NOMO-1 treated with dmso at 0.1 percent for 144 hours (cell line): ENCODE results near the gene MYCBPAP.

Source experiments
- DNase-seq: peaks from one replicate; lab custom pipeline; 2025; ENCODE audit not compliant: unreplicated experiment; lab: John Stamatoyannopoulos, UW

The MYCBPAP gene

GRCh38 chr17:50517011-50517410 is 8.8 kb downstream of the MYCBPAP start:
- DNase-seq, result no peak

DNA sequence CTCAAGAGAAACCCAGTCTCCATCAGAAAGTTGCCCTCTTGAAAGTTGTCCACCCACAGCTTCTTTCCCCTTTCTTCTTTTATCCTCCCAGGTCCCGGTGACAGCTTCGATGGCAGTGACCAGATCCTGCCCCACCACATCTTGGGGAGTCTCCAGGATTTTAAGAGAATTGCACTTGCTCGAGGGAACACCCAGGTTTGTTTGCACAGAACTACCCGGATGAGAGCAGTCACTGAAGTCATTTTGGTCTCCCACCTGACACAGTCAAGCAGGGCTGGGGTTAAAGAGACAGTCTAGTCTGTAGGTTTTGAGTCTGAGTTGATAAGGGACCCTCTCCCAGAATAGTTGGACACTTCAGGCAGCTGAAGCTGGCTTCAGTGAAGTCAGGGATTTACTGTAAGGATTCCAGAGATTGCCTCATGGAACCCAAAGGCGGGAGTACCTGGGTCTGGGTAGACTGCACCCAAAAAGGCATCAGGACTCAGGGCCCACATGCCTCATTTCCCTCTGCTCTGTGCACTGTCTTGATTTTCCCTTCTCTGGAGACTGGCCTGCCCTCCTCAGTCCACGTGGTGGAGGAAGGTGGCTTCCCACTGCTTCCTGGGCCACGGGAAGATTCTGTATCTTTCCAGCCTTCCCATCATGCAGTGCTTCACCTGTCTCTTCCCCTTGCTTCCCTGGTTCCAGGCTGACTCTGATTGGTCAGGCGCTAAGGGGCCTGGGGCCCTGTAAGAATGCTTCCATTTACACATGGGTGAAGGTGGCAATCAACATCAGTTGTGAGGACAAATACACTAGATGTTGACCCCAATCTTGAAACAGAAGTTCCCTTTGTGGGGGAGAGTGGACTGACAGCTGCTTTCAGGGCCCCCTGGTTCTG is 9.5 kb downstream of the MYCBPAP start:
- DNase-seq, result no peak

DNA sequence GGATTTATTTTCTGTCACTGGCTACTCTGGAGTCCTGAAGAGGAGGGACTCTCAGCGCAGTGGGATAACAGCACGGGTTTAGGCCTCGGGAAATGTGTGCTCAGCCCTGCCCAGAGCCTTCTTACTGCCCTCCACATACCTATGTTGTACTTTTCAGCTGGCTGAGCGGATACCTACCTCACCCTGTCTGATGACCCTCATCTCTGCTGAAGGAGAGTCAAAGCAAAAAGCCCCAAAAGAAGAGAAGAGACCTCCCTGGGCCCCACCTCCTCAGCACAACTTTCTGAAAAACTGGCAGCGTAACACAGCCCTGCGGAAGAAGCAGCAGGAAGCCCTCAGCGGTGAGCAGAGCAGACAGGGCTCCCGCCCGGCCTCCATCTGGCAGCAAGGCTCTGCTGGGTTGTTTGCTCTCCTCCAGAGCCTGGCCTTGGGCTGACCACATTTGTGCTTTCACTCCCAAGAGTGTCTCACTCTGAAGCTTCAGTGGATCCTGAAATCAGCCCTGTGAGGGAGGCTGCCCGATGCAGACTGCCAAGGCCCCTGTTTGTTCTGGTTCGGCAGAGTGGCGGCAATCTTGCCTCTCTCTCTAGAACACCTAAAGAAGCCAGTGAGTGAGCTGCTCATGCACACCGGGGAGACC is 10.3 kb downstream of the MYCBPAP start:
- no peak for DNase-seq

- no peak for DNase-seq
Measured at GRCh38 chr17:50519141-50519834, 11.0 kb downstream of the MYCBPAP start.

GRCh38 chr17:50520483-50520882 is 12.2 kb downstream of the MYCBPAP start:
- no peak for DNase-seq

- no peak for DNase-seq
Measured at GRCh38 chr17:50521514-50521913, 13.3 kb downstream of the MYCBPAP start.

DNA sequence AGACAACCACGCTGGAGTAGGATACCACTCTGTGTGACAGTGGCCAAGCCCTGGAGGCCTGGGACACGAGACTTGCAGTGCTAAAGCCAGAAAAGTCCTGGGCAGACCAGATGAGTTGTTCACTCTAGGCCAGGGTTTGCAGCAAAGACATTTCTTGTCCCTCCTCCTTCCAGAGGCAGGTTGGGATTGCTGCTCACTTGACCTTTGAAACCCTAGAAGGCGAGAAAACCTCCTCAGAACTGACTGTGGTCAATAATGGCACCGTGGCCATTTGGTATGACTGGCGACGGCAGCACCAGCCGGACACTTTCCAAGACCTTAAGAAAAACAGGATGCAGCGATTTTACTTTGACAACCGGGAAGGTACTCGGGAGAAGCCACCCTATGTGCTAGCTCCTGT is 14.5 kb downstream of the MYCBPAP start:
- DNase-seq, result no peak

DNA sequence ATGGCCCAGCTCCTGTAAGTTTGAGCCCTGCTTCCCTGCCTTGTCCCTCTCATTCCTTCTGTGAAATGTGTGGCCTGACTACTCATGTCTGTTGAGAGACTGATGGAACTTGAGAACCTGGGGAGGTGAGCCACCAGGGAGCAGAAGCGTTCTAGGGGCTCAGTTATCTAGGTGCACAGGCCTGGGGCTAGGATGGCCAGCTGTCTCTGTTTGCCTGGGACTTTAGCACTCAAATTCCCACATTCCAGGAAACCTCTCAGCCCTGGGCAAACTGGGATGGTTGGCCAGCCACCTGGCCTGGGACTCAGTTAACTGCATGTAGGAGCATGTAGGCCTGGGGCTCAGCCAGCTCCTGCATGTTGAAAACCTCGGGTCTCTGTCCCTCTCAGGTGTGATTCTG is 15.0 kb downstream of the MYCBPAP start:
- DNase-seq, result no peak

DNA sequence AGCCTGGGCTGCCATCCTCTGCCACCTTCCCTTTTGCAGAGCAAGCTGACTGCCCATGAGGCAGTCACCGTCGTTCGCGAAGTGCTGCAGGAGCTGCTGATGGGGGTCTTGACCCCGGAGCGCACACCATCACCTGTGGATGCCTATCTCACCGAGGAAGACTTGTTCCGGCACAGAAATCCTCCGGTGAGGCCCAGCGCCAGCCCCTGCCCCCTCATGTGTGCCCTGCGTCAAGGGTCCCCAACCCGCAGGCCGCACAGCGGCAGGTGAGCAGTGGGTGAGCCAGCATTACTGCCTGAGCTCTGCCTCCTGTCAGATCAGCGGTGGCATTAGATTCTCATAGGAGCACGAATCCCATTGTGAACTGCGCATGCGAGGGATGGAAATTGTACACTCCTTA is 16.6 kb downstream of the MYCBPAP start:
- DNase-seq, result no peak

DNA sequence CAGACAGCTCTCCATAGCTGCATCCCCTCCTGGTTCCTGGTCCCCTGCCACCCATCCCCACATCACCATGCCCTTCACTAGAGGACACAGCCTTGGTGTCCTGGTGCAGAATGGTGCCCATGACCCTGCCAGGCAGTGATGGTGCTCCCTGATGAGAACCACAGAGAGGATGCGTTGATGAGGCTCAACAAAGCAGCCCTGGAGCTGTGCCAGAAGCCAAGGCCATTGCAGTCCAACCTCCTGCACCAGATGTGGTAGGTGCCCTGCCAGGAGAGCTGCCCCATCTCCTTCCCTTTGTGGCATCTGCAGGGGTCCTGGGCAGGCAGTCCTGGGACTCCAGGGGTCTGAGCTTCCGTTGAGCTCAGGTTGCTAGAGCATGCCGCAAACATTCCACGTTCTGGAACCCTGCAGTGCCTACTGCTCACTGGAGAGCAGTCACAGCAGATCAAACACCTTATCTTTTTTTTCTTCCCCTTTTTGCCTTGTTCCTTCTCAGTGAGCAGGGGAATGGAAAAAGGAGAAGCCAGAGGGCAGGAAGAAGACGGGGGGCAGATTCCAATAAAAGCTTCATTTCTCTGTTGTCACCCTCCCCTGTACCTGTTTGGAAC is 19.0 kb downstream of the MYCBPAP start:
- DNase-seq, result no peak

GRCh38 chr17:50527949-50528474 is 19.8 kb downstream of the MYCBPAP start:
- no peak for DNase-seq

- DNase-seq, result no peak
Measured at GRCh38 chr17:50529849-50530248, 21.6 kb downstream of the MYCBPAP start.

GRCh38 chr17:50531428-50532025 is 23.3 kb downstream of the MYCBPAP start:
- no peak for DNase-seq

- no peak for DNase-seq
Measured at GRCh38 chr17:50532452-50533024, 24.3 kb downstream of the MYCBPAP start, which contains the start of gene EPN3. Gene EPN3 (plus strand): TSS chr17:50532735. CDS start chr17:50536557, 3,822 bp downstream.

GRCh38 chr17:50533185-50533584 is 24.9 kb downstream of the MYCBPAP start:
- no peak for DNase-seq

DNA sequence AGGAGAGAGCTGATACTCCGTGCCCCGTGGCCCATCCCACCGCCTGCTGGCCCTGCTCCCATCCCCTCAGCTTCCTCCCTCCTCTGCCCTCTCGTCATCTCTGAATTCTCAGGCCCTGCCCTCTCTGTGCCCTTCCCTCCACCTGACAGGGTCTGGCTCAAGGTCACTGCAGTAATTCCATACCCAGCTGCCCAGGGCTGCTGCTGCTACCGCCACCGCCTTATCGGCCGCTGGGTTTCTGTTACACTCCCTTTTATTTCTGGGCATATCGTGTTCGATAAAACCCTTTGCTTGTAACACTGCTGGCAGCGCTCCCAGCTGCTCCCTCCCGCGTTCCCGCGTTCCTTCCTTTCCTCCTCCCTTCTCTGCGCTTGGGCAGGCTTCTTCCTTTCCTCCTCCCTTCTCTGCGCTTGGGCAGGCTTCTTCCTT is 25.5 kb downstream of the MYCBPAP start:
- DNase-seq, result no peak

DNA sequence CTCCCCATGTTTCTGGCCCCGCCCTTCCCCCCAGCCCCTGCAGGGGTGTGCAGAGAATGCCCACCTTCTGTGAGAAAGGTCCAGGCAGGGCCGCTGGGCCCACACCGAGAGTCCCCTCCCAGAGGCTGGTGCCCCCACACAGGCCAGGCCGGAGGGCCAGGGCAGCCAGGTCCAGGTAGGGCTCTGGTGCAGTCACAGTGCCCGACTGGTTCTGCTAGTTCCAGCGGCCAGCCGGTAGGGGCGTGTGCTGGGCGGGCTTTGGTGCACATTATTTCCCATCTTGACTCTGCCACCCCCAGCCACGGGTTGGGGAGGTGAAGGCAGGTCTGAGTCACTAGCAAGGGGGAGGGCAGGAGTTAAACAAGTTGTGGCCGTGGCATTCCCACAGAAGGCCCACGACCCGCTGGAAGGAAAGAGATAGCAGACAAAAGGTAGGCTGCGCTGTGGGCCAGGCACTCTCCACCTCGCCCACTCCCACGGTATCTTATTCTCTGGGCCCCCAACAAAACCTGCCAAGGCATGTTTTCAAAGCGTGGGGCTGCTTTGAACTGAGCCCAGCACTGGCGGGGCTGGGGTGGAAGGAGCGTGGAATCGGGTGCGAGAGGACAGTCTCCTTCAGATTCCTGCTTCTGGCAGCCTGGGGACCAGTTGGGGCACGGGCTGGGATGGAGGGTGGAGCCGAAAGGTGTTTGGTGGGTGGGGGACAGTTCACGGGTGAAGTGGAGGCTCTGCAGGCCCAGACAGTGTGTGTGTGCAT is 26.2 kb downstream of the MYCBPAP start:
- no peak for DNase-seq

DNA sequence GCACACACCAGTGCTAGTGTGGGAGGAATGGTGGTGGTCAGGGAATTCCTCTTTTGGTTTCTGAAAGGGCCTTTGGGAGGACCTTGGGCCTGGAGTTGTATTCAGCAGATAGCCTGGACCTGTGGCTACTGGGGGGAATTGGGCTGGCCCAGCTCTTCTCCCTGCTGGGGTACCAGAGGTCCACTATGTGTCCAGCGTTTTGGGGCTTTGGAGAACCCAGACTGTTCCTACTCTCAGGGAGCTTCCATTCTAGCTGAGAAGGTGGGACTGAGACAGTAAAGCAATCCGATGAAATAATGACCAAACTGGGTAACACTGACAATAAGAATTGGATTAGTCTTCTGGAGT is 26.7 kb downstream of the MYCBPAP start:
- no peak for DNase-seq

- no peak for DNase-seq
Measured at GRCh38 chr17:50535407-50535806, 27.2 kb downstream of the MYCBPAP start.
